Stimulated activated CD4-positive, alpha-beta T cell treated with anti-CD3 and anti-CD28 coated beads, Interleukin-1b, Interleukin-23, amount 100 ng/mL, for 24 hours (primary cell): ENCODE measurements around the gene DPYD.

Experiments
- DNase-seq, 4 experiments: peaks; one replicate each; pipeline ENCODE4 v3.0.0-alpha.2; 2020; ENCODE audit warnings: low read depth in 4 of 4, low spot score in 1 of 4

Gene DPYD

DNA sequence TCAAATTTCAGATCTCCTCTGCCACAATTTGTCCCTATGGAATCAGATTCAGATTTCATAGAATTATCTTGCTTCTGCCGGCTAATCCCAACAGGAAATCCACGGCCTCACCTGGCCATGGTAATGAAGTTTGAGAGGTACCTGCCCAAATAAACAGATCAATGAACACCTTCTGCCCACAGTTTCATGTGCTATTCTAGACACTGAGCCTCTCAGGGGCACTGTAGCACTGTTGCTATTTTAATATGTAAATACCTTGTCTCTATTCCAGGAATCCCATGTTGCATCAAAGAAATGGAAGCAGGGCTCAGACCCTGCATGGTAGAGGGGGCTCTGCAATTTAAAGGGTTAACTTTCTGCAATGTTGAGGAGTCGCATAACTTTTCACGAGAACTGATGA, 606.1 kb downstream of the DPYD start:
- DNase-seq = no peak

GRCh38 chr1:97308131-97308530, 612.7 kb downstream of the DPYD start:
- DNase-seq = no peak

DNA sequence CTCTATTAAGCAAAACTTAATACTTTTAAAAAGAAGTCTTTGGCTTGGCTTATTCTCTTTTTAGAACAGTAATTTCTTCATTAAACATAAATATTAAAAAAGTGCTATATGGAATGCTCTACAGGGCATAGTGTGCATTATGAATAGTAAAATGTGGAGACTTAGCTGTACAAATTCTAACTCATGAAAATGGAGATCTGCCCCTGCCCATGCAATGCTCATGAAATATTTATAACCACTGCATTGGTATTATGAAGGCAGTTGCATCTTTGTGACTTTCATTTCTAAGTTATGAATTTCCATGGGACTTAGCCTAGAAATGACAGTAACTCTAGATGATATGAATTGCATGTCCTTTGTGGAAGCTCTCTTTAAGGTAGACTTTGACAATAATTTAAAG, 613.3 kb downstream of the DPYD start:
- DNase-seq = no peak

- DNase-seq = no peak
Observed at GRCh38 chr1:97307151-97307550, 613.7 kb downstream of the DPYD start.

DNA sequence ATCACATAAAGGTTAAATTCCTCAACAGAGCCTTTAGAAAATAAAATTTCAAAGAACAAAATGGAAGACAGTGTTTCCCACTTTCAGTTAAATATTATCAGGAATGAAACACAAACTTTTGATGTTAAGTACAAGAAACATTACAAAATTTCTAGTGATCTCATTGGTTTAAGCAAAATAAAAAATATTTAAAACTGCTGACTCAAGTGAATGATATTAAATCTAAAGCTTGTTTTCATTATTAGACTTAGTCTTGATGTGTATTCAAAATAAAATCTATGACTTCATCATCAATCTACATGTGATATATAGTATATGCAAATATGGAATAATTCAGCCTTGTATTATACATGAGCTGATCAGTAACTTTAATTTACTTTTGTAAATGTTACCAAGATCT, 614.3 kb downstream of the DPYD start:
- DNase-seq = no peak

- DNase-seq = no peak
Observed at GRCh38 chr1:97304366-97304765, 616.5 kb downstream of the DPYD start.

DNA sequence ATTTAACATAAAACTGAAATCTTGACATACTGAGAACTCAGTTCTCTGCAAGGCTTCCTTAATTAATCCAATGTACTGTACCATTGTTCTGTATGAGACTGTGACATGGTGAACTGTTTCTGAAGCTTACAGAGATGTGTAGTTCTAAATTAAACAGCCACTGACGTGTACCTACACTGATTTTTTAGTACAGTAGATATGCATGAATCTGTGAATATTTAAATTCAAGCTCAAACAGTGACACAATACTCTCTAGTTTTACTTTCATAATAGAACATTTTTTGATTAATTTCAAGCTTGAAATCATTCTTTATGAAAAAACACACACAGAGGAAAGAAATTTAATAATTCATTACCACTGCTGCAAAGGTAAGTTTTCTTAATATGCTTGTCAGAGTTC, 621.9 kb downstream of the DPYD start:
- no peak for DNase-seq

- DNase-seq = no peak
Observed at GRCh38 chr1:97297611-97298010, 623.2 kb downstream of the DPYD start.

GRCh38 chr1:97281962-97282361, 638.9 kb downstream of the DPYD start:
- DNase-seq = no peak

GRCh38 chr1:97277891-97278654, 642.8 kb downstream of the DPYD start:
- no peak for DNase-seq

DNA sequence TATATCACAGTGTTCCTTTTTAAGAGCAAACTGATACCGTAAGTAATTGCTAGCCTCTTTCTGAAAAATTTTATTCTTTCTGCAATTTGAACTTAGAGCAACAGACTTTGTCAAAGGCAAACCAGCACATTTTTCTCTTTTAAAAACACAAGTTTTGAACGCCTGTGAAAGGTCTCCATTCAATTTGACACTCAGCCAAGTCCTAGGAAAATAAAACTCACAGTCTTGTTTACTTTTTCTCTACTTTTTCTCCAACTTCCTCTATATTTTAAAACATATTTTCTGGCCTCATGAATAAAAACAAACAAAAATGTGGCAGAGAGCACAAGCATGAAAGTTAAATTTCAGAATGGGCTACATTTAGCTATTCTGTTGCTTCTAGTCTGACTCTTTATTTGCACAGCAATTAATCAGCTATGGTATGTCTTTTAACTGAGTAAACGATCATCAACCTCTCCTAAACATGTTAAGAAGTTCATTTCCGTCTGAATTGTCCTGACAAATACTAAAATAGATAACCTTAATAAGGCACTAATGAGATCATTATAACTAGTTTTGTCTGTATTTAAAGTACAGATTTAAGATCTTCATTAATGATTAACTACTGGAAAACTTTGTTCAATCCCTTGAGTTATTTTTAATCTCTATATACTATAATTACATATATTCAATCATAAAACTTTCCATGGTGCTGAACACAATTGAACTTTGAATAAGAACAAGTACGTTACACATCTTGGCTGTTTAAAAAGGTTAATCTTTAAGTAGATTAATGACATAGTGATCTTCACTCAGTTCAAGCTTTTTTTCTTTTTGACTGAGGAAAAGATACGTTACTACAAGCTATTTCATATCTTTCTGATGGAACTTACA, 648.7 kb downstream of the DPYD start:
- DNase-seq = no peak

DNA sequence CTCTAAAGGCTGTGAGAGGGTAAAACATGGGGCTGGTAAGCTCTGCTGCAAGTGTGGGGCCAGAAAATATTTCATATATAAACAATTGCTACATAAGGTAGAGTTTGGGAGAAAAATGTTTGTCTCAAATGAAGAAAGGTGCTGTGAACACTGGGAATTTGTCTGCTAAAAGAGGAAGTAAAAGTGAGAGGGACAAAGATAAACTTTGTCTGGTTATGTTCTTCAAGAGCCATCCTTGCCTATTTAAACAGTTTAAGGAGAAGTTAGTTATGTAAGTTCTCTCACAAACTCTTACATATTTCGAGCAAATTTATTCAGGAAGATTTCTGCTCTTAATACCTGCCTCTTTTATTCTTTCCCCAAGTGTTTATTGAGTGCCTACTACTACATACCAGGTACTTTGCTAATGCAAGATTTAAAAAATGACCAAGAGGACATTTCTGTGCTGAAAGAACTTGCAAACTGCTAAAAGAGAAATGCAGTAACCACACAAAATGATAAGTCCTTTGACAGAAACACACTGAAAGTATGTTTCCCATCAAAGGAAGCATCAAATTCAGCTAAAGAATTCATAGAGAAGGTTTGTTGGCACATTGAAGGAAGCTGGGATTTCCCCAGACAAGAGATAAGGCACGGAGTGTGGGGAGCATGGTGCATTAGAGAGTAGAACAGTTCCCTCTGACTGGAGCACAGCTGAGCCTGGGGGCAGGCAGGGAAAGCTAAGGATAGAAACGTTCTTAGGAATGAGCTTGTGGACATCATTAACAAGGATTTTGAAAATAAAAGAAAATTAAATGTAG, 650.1 kb downstream of the DPYD start:
- no peak for DNase-seq

GRCh38 chr1:97265630-97266029, 655.2 kb downstream of the DPYD start:
- DNase-seq = no peak

DNA sequence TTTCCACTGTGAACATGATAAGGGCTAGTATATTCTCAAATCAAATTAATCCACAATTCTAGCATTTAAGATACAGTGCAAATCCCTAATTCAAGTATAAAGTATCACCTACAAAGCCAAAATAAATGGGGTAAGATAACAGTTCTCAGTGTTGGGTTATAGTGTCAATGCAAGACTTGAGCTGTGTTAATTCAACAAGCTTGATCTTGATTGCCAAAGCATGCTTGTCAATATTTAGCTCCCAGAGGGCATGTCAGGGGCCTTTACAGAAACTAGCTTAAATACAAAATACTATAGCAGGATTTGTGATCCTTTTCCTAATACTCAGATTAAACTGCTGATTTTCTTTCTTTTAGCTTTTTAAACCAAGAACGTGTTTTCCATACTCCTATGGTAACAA, 658.0 kb downstream of the DPYD start:
- DNase-seq = no peak

- DNase-seq = no peak
Observed at GRCh38 chr1:97258597-97258996, 662.2 kb downstream of the DPYD start.

- no peak for DNase-seq
Observed at GRCh38 chr1:97254731-97255463, 665.9 kb downstream of the DPYD start.

DNA sequence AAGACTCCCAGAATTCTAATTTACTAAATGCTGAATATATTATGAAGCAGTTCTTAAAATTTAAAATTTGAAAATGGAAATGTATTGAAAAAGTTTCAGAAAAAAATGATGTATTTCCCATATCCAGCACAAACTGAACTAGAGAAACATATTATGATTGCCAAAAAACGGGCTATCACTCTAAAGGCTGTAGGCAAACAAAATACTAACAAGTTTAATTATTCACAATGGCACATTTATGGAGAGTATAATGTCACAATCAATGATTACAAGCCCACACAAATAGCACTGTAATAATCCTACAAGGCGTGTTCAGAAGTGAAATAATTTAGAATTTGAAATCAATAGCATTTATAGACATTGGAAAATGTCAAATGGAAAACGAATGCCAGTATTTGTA, 667.9 kb downstream of the DPYD start:
- no peak for DNase-seq

GRCh38 chr1:97252076-97252475, 668.8 kb downstream of the DPYD start:
- DNase-seq = no peak

- DNase-seq = no peak
Observed at GRCh38 chr1:97247196-97247595, 673.6 kb downstream of the DPYD start.

GRCh38 chr1:97245682-97246081, 675.2 kb downstream of the DPYD start:
- no peak for DNase-seq

GRCh38 chr1:97245026-97245425, 675.8 kb downstream of the DPYD start:
- DNase-seq = no peak
